Epithelial cell of proximal tubule (primary cell): ENCODE measurements around the gene ABL2. TPM values are rescaled to one million over a fixed set of nuclear protein-coding genes. Genes with fewer than 3 reads are reported as not detected.

ENCODE experiments used
- DNase-seq: peaks from one replicate; pipeline ENCODE4 v3.0.0-alpha.2; 2011; ENCODE audit warnings: low read depth
- H3K4me3 ChIP-seq: 2 replicates; pipeline ENCODE4 v1.5.1; 2011; ENCODE audit warnings: low read depth, mild to moderate bottlenecking, low read length
- total RNA-seq: library from RNA; depleted of rRNA; stranded (reverse); fragments of >200 nt; gene quantifications from 2 replicates; pipeline ENCODE4 v1.2.3, GENCODE V29; 2015
- TF ChIP-seq, protein P1 (sequence below): conservative IDR thresholded peaks from 2 replicates; pipeline ENCODE4 v1.5.1; 2012; ENCODE audit warnings: low read depth, mild to moderate bottlenecking, low read length

The ABL2 gene
- total RNA-seq, 1 donor from 2014 or later: 12.2 TPM

DNA sequence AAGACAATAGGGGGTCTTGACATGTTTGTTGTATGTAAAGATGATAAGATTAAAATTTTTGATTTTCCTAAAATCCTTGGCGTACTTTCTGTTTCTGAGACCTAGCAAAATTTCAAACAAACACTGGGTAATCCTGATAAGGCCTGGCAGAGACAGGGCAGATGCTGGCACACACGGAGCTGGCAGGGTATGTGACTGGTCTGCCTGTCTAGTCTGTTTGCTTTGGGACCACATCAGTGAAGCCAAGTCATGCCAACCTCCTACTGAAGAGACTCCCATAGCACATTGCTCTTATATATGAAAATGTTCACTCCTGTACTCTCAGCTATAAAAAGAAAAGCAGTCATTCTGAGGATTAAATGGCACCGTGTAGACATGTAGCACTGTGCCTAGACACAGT lies 133.6 kb downstream of the ABL2 start:
- TF ChIP-seq, protein P1, sequence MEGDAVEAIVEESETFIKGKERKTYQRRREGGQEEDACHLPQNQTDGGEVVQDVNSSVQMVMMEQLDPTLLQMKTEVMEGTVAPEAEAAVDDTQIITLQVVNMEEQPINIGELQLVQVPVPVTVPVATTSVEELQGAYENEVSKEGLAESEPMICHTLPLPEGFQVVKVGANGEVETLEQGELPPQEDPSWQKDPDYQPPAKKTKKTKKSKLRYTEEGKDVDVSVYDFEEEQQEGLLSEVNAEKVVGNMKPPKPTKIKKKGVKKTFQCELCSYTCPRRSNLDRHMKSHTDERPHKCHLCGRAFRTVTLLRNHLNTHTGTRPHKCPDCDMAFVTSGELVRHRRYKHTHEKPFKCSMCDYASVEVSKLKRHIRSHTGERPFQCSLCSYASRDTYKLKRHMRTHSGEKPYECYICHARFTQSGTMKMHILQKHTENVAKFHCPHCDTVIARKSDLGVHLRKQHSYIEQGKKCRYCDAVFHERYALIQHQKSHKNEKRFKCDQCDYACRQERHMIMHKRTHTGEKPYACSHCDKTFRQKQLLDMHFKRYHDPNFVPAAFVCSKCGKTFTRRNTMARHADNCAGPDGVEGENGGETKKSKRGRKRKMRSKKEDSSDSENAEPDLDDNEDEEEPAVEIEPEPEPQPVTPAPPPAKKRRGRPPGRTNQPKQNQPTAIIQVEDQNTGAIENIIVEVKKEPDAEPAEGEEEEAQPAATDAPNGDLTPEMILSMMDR: no peak
- no peak for DNase-seq
- H3K4me3 ChIP-seq: no peak overlapping the region

DNA sequence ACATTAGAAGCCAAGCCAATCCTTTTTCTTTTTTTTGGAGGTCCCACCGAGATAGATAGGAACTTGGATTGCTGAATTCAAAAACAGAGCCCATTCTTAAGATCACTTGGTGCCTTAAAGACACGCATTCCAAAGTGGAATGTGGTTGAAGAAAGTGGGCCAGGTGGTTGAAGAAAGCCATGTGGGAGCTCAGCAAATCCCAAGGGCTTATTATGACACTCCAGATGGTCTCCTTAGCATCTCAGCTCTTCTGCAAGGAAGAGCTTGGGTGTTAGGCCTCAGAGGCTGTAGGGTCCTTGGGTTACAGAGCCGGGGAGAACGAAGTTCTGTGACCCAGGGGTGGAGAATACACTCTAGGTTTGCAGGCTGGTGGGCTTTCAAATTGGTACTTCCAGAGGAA lies 134.1 kb downstream of the ABL2 start:
- no peak for DNase-seq
- TF ChIP-seq, protein P1: no peak
- no peak overlapping the region for H3K4me3 ChIP-seq

DNA sequence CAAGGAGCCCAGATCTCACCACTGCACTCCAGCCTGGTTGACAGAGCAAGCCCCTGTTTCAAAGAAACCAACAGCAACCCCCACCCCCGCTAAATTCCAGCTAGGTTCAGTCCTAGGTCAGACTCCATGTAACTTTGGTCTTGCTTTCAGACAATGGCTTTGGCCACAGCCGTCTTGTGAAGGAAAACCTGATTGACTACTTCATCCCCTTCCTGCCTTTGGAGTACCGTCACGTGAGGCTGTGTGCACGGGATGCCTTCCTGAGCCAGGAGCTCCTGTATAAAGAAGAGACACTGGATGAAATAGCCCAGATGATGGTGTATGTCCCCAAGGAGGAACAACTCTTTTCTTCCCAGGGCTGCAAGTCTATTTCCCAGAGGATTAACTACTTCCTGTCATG lies 134.7 kb downstream of the ABL2 start:
- TF ChIP-seq, protein P1: no peak
- no peak for DNase-seq
- H3K4me3 ChIP-seq: no peak overlapping the region

DNA sequence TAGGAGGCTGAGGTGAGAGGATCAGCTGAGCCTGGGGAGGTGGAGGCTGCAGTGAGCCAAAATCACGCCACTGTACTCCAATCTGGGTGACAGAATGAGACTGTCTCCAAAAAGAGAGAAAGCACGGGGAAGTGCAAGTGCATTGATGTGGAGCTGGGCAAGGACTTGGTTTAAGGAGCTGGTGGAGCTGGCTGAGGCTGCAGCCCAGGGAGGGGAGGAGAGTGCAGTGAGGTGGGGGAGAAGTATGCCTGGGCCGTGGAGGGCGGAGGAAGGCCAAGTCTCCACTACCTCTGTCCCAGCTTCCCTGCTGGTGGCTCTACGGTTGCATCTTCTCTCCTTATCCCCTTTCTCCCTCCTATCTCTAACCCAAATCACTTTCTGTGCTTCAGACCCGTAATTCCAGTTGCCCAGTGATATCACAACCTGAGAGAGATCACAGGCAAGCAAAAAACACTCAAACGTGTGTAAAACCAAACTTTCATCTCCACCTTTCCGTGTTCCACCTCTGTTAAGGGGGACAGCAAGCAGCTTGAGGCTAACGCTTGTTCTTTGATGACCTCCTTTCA lies 136.5 kb downstream of the ABL2 start:
- H3K4me3 ChIP-seq: no peak overlapping the region
- no peak for DNase-seq
- TF ChIP-seq, protein P1: no peak

DNA sequence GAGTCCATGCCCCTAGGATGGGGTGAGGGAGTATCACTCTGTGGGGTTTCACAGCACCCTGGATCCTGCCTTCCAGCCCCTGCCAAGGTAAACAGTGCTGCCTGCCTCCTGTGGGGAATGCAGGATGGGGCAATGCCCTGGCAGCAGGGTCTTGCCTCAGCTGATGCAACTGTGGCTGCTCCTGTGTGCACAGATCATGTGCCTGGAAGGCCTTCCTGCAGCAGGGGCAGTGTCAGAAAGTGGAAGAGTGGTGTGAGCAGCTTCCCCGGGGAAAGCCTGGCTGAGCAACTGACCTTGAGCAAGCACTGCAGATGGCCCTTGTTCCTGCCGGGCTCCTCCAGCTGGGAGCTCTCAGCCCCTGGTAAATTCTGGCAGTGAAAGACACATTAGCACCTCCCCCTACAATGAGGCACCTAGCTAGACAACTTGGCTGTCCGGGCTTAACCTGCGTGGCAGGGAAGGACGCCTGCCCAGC lies 137.7 kb downstream of the ABL2 start:
- DNase-seq: peak; percentile 45
- TF ChIP-seq, protein P1: no peak
- no peak overlapping the region for H3K4me3 ChIP-seq

DNA sequence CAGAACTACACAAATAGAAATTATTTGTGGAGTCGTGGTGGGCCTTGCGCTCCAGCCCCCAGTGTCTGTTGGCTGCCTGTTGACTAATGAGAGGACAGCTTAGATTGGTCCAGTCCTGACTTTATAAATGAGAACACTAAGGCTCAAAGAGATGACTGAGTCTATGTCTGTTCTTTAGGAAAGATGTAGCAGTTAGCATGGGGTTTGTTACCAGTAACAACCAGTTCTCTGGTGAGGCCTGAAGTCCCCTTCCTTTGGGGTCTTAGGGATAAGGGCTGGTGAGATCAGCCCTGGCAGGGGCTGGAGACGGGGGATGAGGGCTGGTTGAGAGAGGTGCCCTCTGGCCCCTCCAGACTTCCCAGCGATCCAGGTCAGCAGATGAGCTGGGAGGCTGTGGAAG lies 138.6 kb downstream of the ABL2 start:
- no peak overlapping the region for H3K4me3 ChIP-seq
- TF ChIP-seq, protein P1: no peak
- no peak for DNase-seq

DNA sequence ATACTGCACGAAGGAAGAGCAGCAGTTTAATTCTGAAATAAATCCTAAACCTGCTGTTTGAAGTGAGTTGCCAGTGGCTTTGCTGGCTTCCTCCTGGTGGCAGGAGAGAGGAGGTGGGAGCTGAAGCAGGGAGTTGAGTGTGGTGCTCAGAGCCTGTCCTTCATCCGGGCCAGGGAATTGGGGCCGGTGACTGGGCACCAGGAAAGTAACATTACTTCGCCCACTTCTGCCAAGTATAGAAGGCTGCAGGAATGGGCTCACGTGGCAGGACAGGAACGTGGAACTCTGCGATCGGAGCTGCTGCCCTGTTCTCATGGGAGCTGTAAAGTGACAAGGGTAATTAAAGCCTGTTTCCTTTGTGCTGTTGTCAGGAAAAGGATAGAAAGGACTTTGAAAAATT lies 139.0 kb downstream of the ABL2 start:
- TF ChIP-seq, protein P1: peak; percentile 33
- no peak overlapping the region for H3K4me3 ChIP-seq
- no peak for DNase-seq
